GM20431 (cell line): ENCODE results near the gene LCK.

ENCODE experiments used
- in situ Hi-C: fragments of 300-500 bp; cut with MseI, MboI; formaldehyde crosslinking; loops from one replicate; pipeline ENCODE4 v1.15.0; 2020; ENCODE audit warnings: low sequenced_read_pairs; ENCODE audit not compliant: unreplicated experiment

LCK gene

GRCh38 chr1:32250893-32251716, at the start of gene LCK:
LCK (plus strand) TSS chr1:32251265; CDS start chr1:32274330, 23,065 bp downstream.
- in situ Hi-C loops = no loop called here

- in situ Hi-C loops = no loop called here
Measured at GRCh38 chr1:32204943-32205361, 46.1 kb upstream of the LCK start.

DNA sequence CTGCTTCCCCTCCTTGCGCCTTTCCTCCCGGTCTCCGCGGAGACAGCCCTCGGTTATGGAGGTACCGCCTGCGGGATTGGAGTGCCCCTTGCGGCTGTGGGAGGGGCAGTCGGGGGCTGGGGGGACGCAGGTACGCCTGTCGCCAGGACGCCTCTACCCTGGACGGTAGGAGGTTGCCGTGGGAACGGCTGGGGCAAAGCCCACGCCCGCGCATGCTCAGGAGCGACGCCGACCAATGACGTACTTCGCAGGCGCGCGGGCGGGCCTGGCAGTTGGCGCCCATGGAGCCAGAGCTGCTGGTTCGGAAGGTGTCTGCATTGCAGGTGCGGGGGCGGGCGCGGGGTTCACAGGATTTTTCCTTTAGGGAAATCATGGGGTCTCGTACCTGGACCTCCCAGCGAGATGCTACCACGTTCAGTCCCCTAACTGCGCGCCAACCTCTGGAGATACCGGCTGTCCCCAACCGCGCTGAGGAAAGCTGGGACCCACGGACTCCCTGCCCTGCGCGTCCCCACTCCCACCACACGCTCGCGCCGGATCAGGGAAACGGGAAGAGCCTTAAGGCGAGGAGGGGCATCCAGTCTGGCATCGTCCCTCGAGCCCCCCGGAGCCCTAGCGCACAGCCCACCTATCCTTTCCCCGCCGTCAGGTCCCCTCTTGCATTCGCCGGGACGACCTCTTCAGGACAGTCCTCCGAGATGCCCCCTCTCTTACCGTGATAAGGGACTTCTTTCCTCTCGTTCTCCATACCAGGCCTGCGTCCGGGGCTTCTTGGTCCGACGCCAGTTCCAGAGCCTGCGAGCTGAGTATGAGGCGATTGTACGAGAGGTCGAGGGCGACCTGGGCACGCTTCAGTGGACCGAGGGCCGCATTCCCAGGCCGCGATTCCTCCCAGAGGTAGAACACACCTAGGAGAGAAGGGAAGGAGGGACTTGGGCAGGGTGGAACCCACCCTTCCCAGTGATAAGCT, 45.4 kb upstream of the LCK start, which contains the start of gene IQCC:
TSS of gene IQCC (plus strand) at position 271 of the 970 bp plus-strand sequence. CDS start at position 282, 11 bp downstream.
- in situ Hi-C loops = no loop called here

- in situ Hi-C loops = no loop called here
Measured at GRCh38 chr1:32208469-32208868, 42.6 kb upstream of the LCK start.

DNA sequence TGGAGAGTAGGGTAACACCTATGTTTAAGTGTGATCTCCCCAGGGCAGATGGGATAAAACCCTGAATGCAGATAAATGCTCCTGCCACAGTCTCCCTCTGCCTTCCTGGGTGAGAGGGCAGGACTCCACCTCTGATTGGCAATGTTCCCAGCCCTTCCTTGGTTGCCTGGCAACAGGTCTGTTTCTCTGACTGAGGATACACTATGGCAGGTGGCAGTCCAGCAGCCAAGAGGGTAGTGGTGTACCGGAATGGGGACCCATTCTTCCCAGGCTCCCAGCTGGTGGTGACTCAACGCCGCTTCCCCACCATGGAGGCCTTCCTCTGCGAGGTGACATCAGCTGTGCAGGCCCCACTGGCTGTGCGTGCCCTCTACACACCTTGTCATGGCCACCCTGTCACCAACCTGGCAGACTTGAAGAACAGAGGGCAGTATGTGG, 42.2 kb upstream of the LCK start, which contains the start of gene DCDC2B:
TSS of gene DCDC2B (plus strand) at position 199 of the 438 bp plus-strand sequence. CDS start at position 204, 5 bp downstream.
- in situ Hi-C loops = no loop called here

DNA sequence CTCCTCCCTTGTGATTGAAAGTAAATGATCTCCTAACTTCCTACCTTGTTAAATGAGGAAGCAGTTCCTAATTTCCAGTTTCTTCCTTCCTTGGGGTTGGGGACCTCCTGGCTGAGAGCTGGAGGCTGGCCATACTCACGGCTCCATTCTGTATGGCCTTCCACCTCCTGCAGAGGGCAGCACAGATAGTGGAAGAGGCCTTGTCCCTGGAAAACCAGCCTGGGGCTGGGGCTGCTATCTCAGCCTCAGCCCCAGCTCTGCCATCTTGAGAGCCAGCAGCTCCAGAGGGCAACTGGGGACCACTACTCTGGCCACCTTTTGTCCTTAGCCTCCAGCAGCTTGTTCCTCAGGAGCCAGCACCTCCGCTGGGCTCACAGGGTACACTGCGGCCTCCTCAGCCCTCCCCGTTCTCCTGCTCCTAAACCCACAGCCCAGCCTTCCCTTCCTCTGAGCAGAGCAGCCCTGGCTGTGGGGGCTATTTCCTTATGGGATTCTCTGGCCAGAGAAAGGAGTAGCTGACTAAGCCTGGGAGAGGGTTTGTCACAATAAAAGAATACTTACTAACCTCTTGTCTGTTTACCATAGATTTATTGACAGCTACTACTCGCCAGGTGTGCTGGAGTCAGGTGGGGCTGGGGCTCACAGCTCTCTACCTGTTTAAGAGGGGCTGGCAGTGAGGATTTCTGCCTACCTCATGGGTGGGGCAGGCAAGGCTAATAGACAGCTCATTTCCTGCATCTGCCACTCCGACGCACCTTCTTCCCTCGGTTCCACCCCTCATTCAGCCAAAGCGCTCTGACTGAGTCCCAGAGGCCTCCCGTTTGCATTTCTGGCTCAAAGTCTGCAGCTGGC, 35.2 kb upstream of the LCK start:
- in situ Hi-C loops = loop anchor here (10.0 kb wide), 1 partner anchor 199 kb away; no protein-coding TSS in a partner anchor

DNA sequence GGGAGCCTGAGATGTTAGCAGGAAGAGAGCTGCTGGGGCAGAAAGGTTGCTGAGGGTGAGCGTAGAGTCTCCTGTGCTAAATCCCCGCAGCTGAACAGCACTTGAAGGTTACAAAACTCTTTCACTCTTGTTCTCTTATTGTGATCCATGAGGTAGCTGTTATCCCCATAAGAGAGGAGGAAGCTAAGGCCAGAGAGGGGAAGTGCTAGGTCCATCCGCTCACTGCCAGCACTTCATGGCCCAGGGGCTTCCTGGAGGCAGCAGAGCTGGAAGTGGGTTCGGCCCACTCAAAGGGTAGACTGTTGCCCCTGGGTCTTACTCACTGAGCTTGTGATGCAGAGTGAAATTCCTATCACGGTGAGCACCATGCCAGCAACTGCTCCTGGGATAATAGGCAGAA, 34.5 kb upstream of the LCK start:
- in situ Hi-C loops = loop anchor here (10.0 kb wide), 1 partner anchor 198 kb away; no protein-coding TSS in a partner anchor

DNA sequence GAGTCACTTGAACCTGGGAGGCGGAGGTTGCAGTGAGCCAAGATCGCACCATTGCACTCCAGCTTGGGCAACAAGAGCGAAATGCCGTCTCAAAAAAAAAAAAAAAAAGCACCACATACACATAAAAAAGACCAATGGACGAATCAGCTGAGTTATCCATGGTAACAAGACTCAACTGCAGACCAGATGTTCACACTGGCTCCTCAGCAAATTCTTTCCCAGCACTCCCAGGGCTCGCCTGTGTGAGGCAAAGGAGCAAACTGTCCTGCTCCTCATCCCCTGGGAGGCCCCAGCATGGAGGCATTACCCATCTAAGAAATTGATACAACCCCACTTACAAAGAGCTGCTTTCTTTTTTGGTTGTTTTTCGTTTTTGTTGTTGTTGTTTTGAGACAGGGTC, 32.0 kb upstream of the LCK start:
- in situ Hi-C loops = loop anchor here (10.0 kb wide), 1 partner anchor 196 kb away; no protein-coding TSS in a partner anchor

GRCh38 chr1:32220746-32221580, 30.1 kb upstream of the LCK start:
- in situ Hi-C loops = no loop called here

DNA sequence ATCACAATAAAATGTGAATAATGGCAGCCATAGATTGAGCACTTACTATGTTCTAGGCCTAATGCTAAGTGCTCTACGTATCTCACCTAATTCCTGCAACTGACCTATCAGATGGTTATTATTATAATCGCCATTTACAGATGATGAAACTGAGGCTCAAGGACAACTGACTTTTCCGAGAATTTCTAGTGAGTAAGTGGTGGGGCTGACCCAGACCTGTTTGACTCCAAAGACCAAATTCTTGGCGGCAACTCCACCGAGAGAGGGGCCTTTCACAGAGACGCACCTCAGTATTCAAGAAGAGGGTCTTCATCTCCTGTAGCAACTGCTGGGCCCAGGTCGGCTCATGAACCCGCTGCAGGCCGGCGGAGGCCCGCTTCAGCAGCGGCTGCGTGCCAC, 29.5 kb upstream of the LCK start:
- in situ Hi-C loops = no loop called here

DNA sequence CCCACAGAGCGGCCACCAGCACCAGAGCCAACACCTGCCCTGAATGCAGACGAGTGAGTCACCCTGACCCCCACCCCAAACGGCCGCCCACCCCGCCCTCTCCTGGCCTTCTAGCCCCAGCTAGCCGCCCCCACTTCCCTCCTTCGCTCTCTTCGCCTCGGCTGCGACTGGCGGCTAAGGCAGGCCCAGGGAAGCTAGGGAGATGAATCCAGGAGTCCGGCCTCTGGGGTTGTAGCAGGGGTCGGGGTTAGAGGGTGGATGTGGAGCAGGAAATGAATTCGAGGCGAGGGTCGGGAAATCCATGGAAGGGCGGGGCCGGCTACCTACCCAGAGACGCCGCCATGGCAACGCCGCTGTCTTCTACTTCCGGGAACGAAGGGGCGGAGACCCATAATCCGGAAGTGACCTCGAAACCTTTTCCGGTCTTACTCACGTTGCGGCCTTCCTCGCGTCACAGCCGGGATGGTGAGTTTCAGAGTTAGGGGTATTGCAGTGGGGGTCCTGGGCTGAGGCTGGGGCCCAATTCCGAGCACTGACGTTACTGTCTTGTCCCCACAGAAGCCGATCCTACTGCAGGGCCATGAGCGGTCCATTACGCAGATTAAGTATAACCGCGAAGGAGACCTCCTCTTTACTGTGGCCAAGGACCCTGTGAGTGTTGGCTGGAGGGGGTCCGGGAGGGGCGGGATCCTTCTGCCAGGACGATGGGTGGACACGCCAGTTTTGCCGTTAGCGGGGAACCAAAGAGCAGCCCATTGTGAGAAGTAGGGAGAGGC, 28.9 kb upstream of the LCK start, which contains the start of the genes EIF3I and TMEM234:
TSS of gene EIF3I (plus strand) at position 428 of the 776 bp plus-strand sequence. CDS start at position 463, 35 bp downstream.
TSS of gene TMEM234 (minus strand) at position 374 of the 776 bp plus-strand sequence. CDS start at position 343, 31 bp downstream.
- in situ Hi-C loops = no loop called here

- in situ Hi-C loops = no loop called here
Measured at GRCh38 chr1:32223683-32224082, 27.4 kb upstream of the LCK start.

GRCh38 chr1:32224285-32224684, 26.8 kb upstream of the LCK start:
- in situ Hi-C loops = no loop called here

- in situ Hi-C loops = no loop called here
Measured at GRCh38 chr1:32228771-32229170, 22.3 kb upstream of the LCK start.

GRCh38 chr1:32231843-32232432, 19.1 kb upstream of the LCK start:
- in situ Hi-C loops = no loop called here

- in situ Hi-C loops = no loop called here
Measured at GRCh38 chr1:32232558-32233304, 18.3 kb upstream of the LCK start.

GRCh38 chr1:32234792-32235191, 16.3 kb upstream of the LCK start:
- in situ Hi-C loops = no loop called here
